ENCODE results near the gene DDX6.
A peak's percentile ranks its signal among the peaks of the same experiment; 100 is the strongest.
"Not testable (repeated sequence)": the region's sequence is repeated elsewhere in the genome, so short reads cannot be mapped to it uniquely, and the experiment has no call there.

Gene DDX6

DNA sequence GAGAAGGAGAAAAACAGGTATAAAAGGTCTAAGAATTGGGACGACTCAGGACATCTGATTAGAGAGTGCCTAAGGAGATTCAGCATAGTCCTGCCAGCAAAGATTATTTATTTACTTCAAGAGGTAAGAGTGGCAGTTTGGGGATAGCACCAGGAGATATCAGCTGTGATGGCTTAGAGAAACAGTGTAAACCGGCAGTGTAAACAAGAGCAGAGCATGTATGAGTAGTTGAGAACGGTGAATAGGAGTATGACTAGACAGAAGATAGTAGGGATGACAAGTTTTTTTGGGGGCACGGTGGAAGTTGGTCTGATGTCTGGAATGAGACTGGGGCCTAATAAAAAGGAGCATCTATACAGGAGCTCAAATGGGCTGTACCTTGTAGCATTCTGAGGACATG, 73.2 kb downstream of the DDX6 start:
- not testable (repeated sequence) for H3K36me3 ChIP-seq (ENCODE audit: control insufficient read depth, insufficient read depth, low read length); H3K27me3 ChIP-seq (ENCODE audit: control insufficient read depth, insufficient read depth, low read length); H3K9ac ChIP-seq (ENCODE audit: low read depth, low read length); H3K9me3 ChIP-seq (ENCODE audit: control insufficient read depth, insufficient read depth, low read length)
- H3K27ac ChIP-seq (ENCODE audit: low read depth, low read length): peak overlapping the region; percentile 35
- peaks cover 12% of the 10 kb centered on the region for H3K4me1 ChIP-seq (ENCODE audit: control insufficient read depth, insufficient read depth, low read length)
- H3K4me3 ChIP-seq (ENCODE audit: low read depth, low read length): peak overlapping the region; percentile 65; the same call in 1 of the 2 replicates

DNA sequence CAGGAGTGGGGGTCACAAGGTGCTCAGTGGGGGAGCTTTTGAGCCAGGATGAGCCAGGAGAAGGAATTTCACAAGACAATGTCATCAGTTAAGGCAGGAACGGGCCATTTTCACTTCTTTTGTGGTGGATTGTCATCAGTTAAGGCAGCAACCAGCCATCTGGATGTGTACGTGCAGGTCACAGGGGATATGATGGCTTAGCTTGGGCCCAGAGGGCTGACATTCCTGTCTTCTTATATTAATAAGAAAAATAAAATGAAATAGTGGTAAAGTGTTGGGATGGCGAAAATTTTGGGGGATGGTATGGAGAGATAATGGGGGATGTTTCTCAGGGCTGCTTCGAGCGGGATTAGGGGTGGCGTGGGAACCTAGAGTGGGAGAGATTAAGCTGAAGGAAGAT, 73.7 kb downstream of the DDX6 start:
- H3K9ac ChIP-seq (ENCODE audit: low read depth, low read length); H3K27me3 ChIP-seq (ENCODE audit: control insufficient read depth, insufficient read depth, low read length); H3K36me3 ChIP-seq (ENCODE audit: control insufficient read depth, insufficient read depth, low read length); H3K9me3 ChIP-seq (ENCODE audit: control insufficient read depth, insufficient read depth, low read length); H3K4me3 ChIP-seq (ENCODE audit: low read depth, low read length): not testable (repeated sequence)
- Histone ChIP-seq H3K4me1 (ENCODE audit: control insufficient read depth, insufficient read depth, low read length) (peaks cover 12% of the 10 kb centered on the region), H3K27ac (ENCODE audit: low read depth, low read length) (peak overlapping the region; percentile 35)

DNA sequence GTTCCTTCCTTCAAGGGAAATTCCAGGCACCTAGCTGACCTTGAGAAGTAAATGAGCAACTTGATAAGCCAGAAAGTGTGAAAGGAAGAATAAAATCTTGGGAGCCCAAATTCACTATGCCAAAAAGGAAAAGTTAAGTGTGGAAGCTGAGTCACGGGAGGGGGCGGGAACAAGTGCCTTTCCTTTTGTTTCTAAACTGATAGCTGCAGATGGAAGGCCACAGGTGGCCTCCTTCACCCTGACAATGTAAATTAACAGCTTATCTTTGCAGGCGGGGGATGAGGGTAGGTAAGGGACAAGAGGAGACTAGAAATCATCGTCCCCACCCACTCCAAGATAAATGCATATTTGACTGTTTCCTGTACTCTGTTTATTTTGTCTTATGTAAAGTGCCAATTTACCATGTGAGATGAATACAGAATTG, 75.1 kb downstream of the DDX6 start:
- Histone ChIP-seq H3K9me3 (ENCODE audit: control insufficient read depth, insufficient read depth, low read length) (no peaks in the 10 kb centered on the region), H3K4me3 (ENCODE audit: low read depth, low read length) (0 out of 2 replicates have a peak overlapping the region, but pooled peaks have one; percentile 1), H3K9ac (ENCODE audit: low read depth, low read length) (peak overlapping the region; percentile 50), H3K36me3 (ENCODE audit: control insufficient read depth, insufficient read depth, low read length) (0 out of 2 replicates have a peak, but pooled peaks cover 2% of the 10 kb centered on the region), H3K27me3 (ENCODE audit: control insufficient read depth, insufficient read depth, low read length) (no peaks in the 10 kb centered on the region), H3K27ac (ENCODE audit: low read depth, low read length) (peak overlapping the region; percentile 98), H3K4me1 (ENCODE audit: control insufficient read depth, insufficient read depth, low read length) (peaks cover 12% of the 10 kb centered on the region)

DNA sequence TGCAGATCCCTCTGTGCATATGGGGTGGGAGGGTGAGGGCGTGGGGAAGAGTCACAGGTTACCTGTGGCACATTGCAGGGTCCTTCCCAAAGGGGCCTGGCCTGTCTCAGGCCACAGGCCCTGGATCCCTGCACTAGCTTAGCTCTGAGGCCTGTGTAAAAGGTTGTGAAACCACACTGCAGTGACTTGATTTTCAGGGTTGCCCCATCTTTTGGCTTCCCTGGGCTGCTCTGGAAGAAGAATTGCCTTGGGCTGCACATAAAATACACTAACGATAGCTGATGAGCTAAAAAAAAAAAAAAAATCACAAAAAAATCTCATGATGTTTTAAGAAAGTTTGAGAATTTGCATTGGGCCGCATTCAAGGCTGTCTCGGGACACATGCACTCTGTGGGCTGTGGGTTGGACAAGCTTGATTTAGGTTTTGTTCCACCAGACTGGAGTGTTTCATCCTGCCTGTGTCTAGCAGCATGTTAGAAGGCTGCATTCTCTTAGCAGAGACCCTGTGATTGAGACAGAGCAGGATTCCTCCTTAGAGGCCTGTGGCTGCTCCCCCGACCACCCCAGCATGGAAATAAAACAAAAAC, 75.6 kb downstream of the DDX6 start:
- Histone ChIP-seq H3K27me3 (ENCODE audit: control insufficient read depth, insufficient read depth, low read length) (no peaks in the 10 kb centered on the region), H3K27ac (ENCODE audit: low read depth, low read length) (peak overlapping the region; percentile 98), H3K4me1 (ENCODE audit: control insufficient read depth, insufficient read depth, low read length) (peaks cover 12% of the 10 kb centered on the region), H3K9me3 (ENCODE audit: control insufficient read depth, insufficient read depth, low read length) (no peaks in the 10 kb centered on the region), H3K9ac (ENCODE audit: low read depth, low read length) (peak overlapping the region; percentile 50), H3K36me3 (ENCODE audit: control insufficient read depth, insufficient read depth, low read length) (peaks cover 6% of the 10 kb centered on the region; the same call in 1 of the 2 replicates), H3K4me3 (ENCODE audit: low read depth, low read length) (0 out of 2 replicates have a peak overlapping the region, but pooled peaks have one; percentile 1)

DNA sequence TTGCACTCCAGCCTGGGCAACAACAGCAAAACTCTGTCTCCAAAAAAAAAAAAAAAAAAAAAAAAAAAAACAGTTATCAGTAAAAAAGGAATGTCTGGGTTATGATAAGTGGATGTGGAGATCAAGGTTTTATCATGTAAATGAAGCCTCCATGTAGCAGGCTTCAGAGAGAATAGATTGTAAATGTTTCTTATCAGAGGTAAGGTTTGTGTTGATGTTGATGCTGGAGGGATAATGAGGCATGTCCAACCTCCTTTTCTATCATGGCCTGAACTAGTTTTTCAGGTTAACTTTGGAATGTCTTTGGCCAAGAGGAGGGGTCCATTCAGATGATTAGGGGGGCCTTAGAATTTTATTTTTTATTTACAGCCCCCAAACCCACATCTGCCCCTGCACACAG, 76.1 kb downstream of the DDX6 start:
- peaks cover 6% of the 10 kb centered on the region; the same call in 1 of the 2 replicates for H3K36me3 ChIP-seq (ENCODE audit: control insufficient read depth, insufficient read depth, low read length)
- H3K4me3 ChIP-seq (ENCODE audit: low read depth, low read length): no peak overlapping the region
- H3K9ac ChIP-seq (ENCODE audit: low read depth, low read length): peak overlapping the region; percentile 50; the same call in 1 of the 2 replicates
- H3K27me3 ChIP-seq (ENCODE audit: control insufficient read depth, insufficient read depth, low read length): no peaks in the 10 kb centered on the region
- H3K4me1 ChIP-seq (ENCODE audit: control insufficient read depth, insufficient read depth, low read length): peaks cover 12% of the 10 kb centered on the region
- H3K27ac ChIP-seq (ENCODE audit: low read depth, low read length): peak overlapping the region; percentile 98
- no peaks in the 10 kb centered on the region for H3K9me3 ChIP-seq (ENCODE audit: control insufficient read depth, insufficient read depth, low read length)

DNA sequence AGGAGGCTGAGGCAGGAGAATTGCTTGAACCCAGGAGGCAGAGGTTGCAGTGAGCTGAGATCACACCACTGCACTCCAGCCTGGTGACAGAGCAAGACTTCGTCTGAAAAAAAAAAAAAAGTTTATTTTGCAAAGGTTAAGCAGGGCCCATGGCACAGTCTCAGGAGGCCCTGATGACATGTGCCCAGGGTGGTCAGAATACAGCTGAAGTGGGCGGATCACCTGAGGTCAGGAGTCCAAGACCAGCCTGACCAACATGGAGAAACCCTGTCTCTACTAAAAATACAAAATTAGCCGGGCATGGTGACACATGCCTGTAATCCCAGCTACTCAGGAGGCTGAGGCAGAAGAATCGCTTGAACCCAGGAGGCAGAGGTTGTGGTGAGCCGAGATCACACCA, 76.5 kb downstream of the DDX6 start:
- peak overlapping the region; percentile 14 for H3K27ac ChIP-seq (ENCODE audit: low read depth, low read length)
- not testable (repeated sequence) for H3K27me3 ChIP-seq (ENCODE audit: control insufficient read depth, insufficient read depth, low read length); H3K9ac ChIP-seq (ENCODE audit: low read depth, low read length); H3K9me3 ChIP-seq (ENCODE audit: control insufficient read depth, insufficient read depth, low read length); H3K4me3 ChIP-seq (ENCODE audit: low read depth, low read length); H3K36me3 ChIP-seq (ENCODE audit: control insufficient read depth, insufficient read depth, low read length)
- peaks cover 12% of the 10 kb centered on the region for H3K4me1 ChIP-seq (ENCODE audit: control insufficient read depth, insufficient read depth, low read length)

DNA sequence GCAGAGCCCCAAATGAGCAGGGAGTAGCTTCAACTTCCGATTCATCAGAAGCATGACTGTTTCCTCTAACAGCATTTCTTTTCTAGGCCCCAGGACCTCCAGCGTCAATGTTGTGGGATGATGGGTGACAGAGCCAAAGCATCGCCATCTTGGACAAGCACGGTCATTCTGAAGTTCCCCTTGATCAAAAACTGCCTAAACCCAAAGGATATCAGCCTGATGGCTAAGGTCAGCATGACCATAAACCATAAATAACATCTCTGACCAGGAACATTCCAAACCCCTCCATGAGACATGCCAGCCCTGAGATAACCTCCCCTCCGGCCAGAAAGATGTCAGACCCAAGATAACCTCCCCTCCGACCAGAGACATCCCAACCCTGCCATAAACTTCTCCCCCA, 82.7 kb downstream of the DDX6 start:
- Histone ChIP-seq H3K9ac (ENCODE audit: low read depth, low read length) (no peak overlapping the region), H3K9me3 (ENCODE audit: control insufficient read depth, insufficient read depth, low read length) (no peaks in the 10 kb centered on the region; the same call in 1 of the 2 replicates), H3K4me3 (ENCODE audit: low read depth, low read length) (no peak overlapping the region), H3K4me1 (ENCODE audit: control insufficient read depth, insufficient read depth, low read length) (peaks cover 8% of the 10 kb centered on the region), H3K36me3 (ENCODE audit: control insufficient read depth, insufficient read depth, low read length) (peaks cover 3% of the 10 kb centered on the region), H3K27ac (ENCODE audit: low read depth, low read length) (no peak overlapping the region), H3K27me3 (ENCODE audit: control insufficient read depth, insufficient read depth, low read length) (no peaks in the 10 kb centered on the region)

DNA sequence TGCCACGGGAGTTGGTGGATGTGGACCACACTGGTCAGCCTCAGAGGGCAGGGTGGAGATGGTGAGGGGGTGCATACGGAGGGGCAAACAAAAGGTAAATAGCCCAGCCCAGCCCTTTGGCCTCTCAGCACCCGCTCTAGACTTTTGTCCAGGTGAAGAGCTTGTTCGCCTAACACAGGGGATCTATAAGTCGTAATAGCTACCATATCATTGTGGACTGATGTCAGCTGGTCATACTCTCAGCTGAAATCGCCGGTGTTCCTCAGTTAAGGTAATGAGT, 84.5 kb downstream of the DDX6 start:
- Histone ChIP-seq H3K36me3 (ENCODE audit: control insufficient read depth, insufficient read depth, low read length) (peaks cover 3% of the 10 kb centered on the region), H3K27me3 (ENCODE audit: control insufficient read depth, insufficient read depth, low read length) (no peaks in the 10 kb centered on the region), H3K27ac (ENCODE audit: low read depth, low read length) (no peak overlapping the region), H3K4me3 (ENCODE audit: low read depth, low read length) (no peak overlapping the region), H3K4me1 (ENCODE audit: control insufficient read depth, insufficient read depth, low read length) (peaks cover 8% of the 10 kb centered on the region), H3K9ac (ENCODE audit: low read depth, low read length) (no peak overlapping the region), H3K9me3 (ENCODE audit: control insufficient read depth, insufficient read depth, low read length) (no peaks in the 10 kb centered on the region; the same call in 1 of the 2 replicates)

DNA sequence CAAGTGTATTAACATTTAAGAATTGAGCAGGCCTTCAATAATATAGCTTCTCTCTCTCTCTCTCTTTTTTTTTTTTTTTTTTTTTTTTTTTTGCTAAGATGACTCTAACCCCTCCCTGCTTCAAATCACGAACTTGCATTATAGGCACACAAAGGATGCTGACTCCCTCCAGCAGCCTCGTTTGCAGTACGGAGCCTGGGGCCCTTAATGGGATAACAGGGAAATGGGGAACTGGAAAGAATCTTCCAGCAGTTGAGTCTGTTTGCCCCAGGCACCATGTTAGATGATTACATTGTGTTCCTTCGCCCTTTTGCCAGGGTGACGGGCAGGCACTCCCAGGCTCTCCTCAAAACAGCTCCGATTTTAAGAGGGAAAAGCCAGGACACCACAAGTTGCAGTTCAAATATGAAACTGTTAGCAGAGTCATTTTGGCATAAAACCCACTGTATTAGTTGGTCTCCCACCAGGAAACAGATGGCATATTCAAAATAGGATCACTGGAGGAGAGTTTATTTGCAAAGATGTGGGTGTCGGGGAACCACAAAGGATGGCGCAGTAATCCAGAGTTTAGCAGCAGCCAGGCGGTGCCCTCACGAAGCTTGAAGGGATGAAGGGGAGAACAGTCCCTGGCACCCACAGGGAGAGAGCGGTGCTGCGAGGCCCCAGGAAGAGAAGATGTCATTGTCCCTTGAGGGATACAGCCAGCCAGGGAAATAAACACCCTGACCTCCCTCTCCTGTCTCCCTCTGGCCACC, 85.0 kb downstream of the DDX6 start:
- Histone ChIP-seq H3K27ac (ENCODE audit: low read depth, low read length) (peak overlapping the region; percentile 5), H3K4me1 (ENCODE audit: control insufficient read depth, insufficient read depth, low read length) (peaks cover 8% of the 10 kb centered on the region), H3K9me3 (ENCODE audit: control insufficient read depth, insufficient read depth, low read length) (no peaks in the 10 kb centered on the region; the same call in 1 of the 2 replicates), H3K9ac (ENCODE audit: low read depth, low read length) (no peak overlapping the region), H3K4me3 (ENCODE audit: low read depth, low read length) (no peak overlapping the region), H3K36me3 (ENCODE audit: control insufficient read depth, insufficient read depth, low read length) (peaks cover 3% of the 10 kb centered on the region), H3K27me3 (ENCODE audit: control insufficient read depth, insufficient read depth, low read length) (no peaks in the 10 kb centered on the region)

DNA sequence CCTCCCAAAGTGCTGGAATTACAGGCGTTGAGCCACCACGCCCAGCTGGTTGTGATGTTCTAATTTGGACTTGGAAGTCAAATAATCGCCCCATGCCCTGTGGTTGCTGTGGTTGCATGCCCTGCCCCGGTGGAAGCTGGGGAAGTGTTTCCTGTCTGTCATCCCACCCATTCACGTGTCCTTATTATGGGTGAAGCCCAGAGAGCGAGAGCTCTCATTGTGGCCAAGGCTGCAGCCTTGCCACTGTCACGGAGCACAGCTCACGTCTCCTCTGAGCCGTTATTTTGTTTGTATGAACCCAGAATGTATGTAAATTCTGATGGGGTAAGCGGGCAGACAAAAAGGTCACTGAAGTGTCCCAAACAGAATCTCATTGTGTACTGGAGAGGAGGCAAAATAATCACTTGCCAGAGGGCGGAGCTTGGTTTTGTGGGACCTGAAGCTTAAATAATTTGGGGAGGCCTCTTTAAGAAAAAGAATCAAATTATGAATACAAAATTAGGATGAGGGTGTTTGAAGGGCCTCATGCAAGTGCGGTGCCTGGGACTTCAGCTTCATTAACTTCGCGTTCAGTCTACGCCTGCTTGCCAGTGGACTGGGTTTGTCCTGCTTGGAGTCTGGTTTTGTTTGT, 85.7 kb downstream of the DDX6 start:
- H3K27me3 ChIP-seq (ENCODE audit: control insufficient read depth, insufficient read depth, low read length): no peaks in the 10 kb centered on the region
- H3K4me1 ChIP-seq (ENCODE audit: control insufficient read depth, insufficient read depth, low read length): peaks cover 8% of the 10 kb centered on the region
- H3K36me3 ChIP-seq (ENCODE audit: control insufficient read depth, insufficient read depth, low read length): no peaks in the 10 kb centered on the region; the same call in 1 of the 2 replicates
- H3K4me3 ChIP-seq (ENCODE audit: low read depth, low read length): no peak overlapping the region
- H3K9me3 ChIP-seq (ENCODE audit: control insufficient read depth, insufficient read depth, low read length): peaks cover 3% of the 10 kb centered on the region; the same call in 1 of the 2 replicates
- H3K27ac ChIP-seq (ENCODE audit: low read depth, low read length): no peak overlapping the region
- no peak overlapping the region for H3K9ac ChIP-seq (ENCODE audit: low read depth, low read length)

DNA sequence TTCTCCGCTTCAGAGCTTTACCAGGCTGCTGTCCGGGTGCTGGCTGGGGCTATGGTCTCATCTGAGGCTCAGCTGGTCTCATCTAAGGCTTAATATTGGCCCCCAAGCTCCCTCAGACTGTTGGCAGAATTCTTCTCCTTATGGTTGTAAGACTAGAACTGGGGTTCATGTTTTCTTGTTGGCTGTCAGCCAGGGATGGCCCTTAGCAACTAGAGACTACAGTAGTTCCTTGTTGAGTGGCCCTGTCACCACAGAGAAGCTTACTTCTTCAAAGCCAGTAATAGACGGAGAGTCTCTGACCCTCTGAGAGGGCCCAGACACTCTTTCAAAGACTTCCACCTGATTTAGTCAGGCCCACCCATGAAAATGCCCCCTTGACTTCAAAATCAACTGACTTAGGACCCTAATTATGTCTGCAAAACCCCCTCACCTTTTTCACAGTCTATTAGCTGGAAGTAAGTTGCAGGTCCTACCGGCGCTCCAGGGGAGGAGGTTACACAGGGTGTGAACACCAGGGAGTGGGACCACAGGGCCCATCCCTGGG, 87.3 kb downstream of the DDX6 start:
- Histone ChIP-seq H3K4me3 (ENCODE audit: low read depth, low read length) (no peak overlapping the region), H3K27me3 (ENCODE audit: control insufficient read depth, insufficient read depth, low read length) (no peaks in the 10 kb centered on the region), H3K36me3 (ENCODE audit: control insufficient read depth, insufficient read depth, low read length) (no peaks in the 10 kb centered on the region; the same call in 1 of the 2 replicates), H3K4me1 (ENCODE audit: control insufficient read depth, insufficient read depth, low read length) (peaks cover 8% of the 10 kb centered on the region), H3K9ac (ENCODE audit: low read depth, low read length) (no peak overlapping the region), H3K27ac (ENCODE audit: low read depth, low read length) (no peak overlapping the region), H3K9me3 (ENCODE audit: control insufficient read depth, insufficient read depth, low read length) (peaks cover 4% of the 10 kb centered on the region; the same call in 1 of the 2 replicates)
